Neural progenitor cell (in vitro differentiated cells): Measurements from ENCODE around the gene KCTD13. TPM values are rescaled to one million over a fixed set of nuclear protein-coding genes. Genes with fewer than 3 reads are reported as not detected.

ENCODE experiments used
- DNase-seq: peaks from one replicate; pipeline ENCODE4 v3.0.0-alpha.2; 2016; ENCODE audit warnings: low spot score
- H2AFZ ChIP-seq: fragments of 200-600 bp; sonication (generic); replicated peaks from 2 replicates; pipeline ENCODE4 v1.6.1; 2016; ENCODE audit warnings: antibody characterized with exemption
- H3F3A ChIP-seq: fragments of 200-600 bp; sonication (generic); 2 replicates; pipeline ENCODE4 v1.6.1; 2016; ENCODE audit warnings: antibody characterized with exemption, low read depth
- H3K27ac ChIP-seq: fragments of 200-600 bp; sonication (generic); 2 replicates; pipeline ENCODE4 v1.5.1; 2016; ENCODE audit warnings: mild to moderate bottlenecking
- H3K27me3 ChIP-seq: fragments of 200-600 bp; sonication (generic); 2 replicates; pipeline ENCODE4 v1.6.1; 2016; ENCODE audit warnings: mild to moderate bottlenecking, moderate library complexity
- H3K36me3 ChIP-seq: fragments of 200-600 bp; sonication (generic); 2 replicates; pipeline ENCODE4 v1.5.1; 2016
- H3K4me1 ChIP-seq: fragments of 200-600 bp; sonication (generic); 2 replicates; pipeline ENCODE4 v1.6.1; 2016; ENCODE audit warnings: mixed run types
- H3K4me2 ChIP-seq: fragments of 200-600 bp; sonication (generic); 2 replicates; pipeline ENCODE4 v1.6.1; 2016
- H3K4me3 ChIP-seq: fragments of 200-600 bp; sonication (generic); 2 replicates; pipeline ENCODE4 v1.5.1; 2016
- H3K79me2 ChIP-seq: fragments of 200-600 bp; sonication (generic); 2 replicates; pipeline ENCODE4 v1.6.1; 2016; ENCODE audit warnings: low read depth
- H3K9ac ChIP-seq: fragments of 200-600 bp; sonication (generic); 2 replicates; pipeline ENCODE4 v1.6.1; 2016
- H3K9me3 ChIP-seq: fragments of 200-600 bp; sonication (generic); 2 replicates; pipeline ENCODE4 v1.5.1; 2016; ENCODE audit warnings: low read depth
- H4K20me1 ChIP-seq: fragments of 200-600 bp; sonication (generic); 2 replicates; pipeline ENCODE4 v1.6.1; 2016; ENCODE audit warnings: low read depth
- H3K27ac Mint-ChIP-seq: 3 replicates; pipeline ENCODE4 v1.8.0; 2021; ENCODE audit warnings: mixed read lengths
- H3K27me3 Mint-ChIP-seq: 2 replicates; pipeline ENCODE4 v1.8.0; 2022; ENCODE audit warnings: low read depth, mild to moderate bottlenecking, inconsistent platforms, moderate library complexity, mixed read lengths; ENCODE audit not compliant: insufficient read depth
- H3K36me3 Mint-ChIP-seq: 3 replicates; pipeline ENCODE4 v1.8.0; 2021; ENCODE audit warnings: mixed read lengths
- H3K4me1 Mint-ChIP-seq: 3 replicates; pipeline ENCODE4 v1.8.0; 2021; ENCODE audit warnings: mixed read lengths
- H3K4me3 Mint-ChIP-seq: 3 replicates; pipeline ENCODE4 v1.8.0; 2021; ENCODE audit warnings: mild to moderate bottlenecking, moderate library complexity, mixed read lengths
- H3K9me3 Mint-ChIP-seq: 3 replicates; pipeline ENCODE4 v1.8.0; 2020; ENCODE audit warnings: mixed read lengths
- CTCF ChIP-seq: fragments of 200-600 bp; sonication (generic); IDR thresholded peaks from 2 replicates; pipeline ENCODE4 v1.5.1; 2017; ENCODE audit warnings: antibody characterized with exemption, mild to moderate bottlenecking
- EZH2 ChIP-seq: fragments of 200-600 bp; sonication (generic); IDR thresholded peaks from 2 replicates; pipeline ENCODE4 v1.6.1; 2017; ENCODE audit warnings: antibody characterized with exemption, mild to moderate bottlenecking, moderate library complexity
- EZH2phosphoT487 ChIP-seq: fragments of 200-600 bp; sonication (generic); IDR thresholded peaks from 2 replicates; pipeline ENCODE4 v1.6.1; 2017; ENCODE audit warnings: antibody characterized with exemption
- total RNA-seq: library from RNA; depleted of rRNA; stranded (reverse); fragments of >200 nt; gene quantifications from 2 replicates; pipeline ENCODE4 v1.2.3, GENCODE V29; 2015; ENCODE audit warnings: low replicate concordance

KCTD13 gene
- 3.9 and 12.0 TPM in 2 replicates for total RNA-seq

GRCh38 chr16:29925781-29926710 is at the start of gene KCTD13:
KCTD13 (minus strand) TSS chr16:29926226; CDS start chr16:29926033, 193 bp downstream.
- Mint-ChIP-seq H3K27me3 (peaks cover 5% of the 10 kb centered on the region), H3K27ac (peak within 1 kb of the TSS; percentile 99), H3K4me1 (peaks cover 26% of the 10 kb centered on the region), H3K4me3 (peak within 1 kb of the TSS; percentile 95), H3K36me3 (peaks cover 5% of the 10 kb centered on the region), H3K9me3 (no peaks in the 10 kb centered on the region)
- no peaks in the 10 kb centered on the region for H3K9me3 ChIP-seq
- peaks cover 4% of the 10 kb centered on the region for H3F3A ChIP-seq
- peak within 1 kb of the TSS; percentile 97 for H3K4me2 ChIP-seq
- H3K4me1 ChIP-seq, result peaks cover 11% of the 10 kb centered on the region
- no peaks in the 10 kb centered on the region for H3K36me3 ChIP-seq
- peak within 1 kb of the TSS; percentile 66 for H3K9ac ChIP-seq
- H4K20me1 ChIP-seq, result peaks cover 5% of the 10 kb centered on the region
- no peak within 1 kb of the TSS for H3K27ac ChIP-seq
- DNase-seq, result peak; percentile 96
- peak within 1 kb of the TSS; percentile 78 for H3K4me3 ChIP-seq
- H2AFZ ChIP-seq, result peak within 1 kb of the TSS; percentile 74
- no peak for TF ChIP-seq EZH2phosphoT487
- no peak for TF ChIP-seq EZH2
- no peak for TF ChIP-seq CTCF
- no peaks in the 10 kb centered on the region for H3K27me3 ChIP-seq
- H3K79me2 ChIP-seq, result peaks cover 13% of the 10 kb centered on the region

- Histone ChIP-seq H3K9ac (no peak overlapping the region), H4K20me1 (peaks cover 43% of the 10 kb centered on the region)
- no peak overlapping the region for H3K27ac Mint-ChIP-seq
These were observed 49.1 kb upstream of the KCTD13 start for GRCh38 chr16:29975134-29975538.

More at GRCh38 chr16:29975134-29975538, 49.1 kb upstream of the KCTD13 start:
- H3K4me3 ChIP-seq, result peak overlapping the region; percentile 91
- H3K27ac ChIP-seq, result no peak overlapping the region
- H3K4me1 Mint-ChIP-seq, result peaks cover 35% of the 10 kb centered on the region
- DNase-seq, result no peak
- peaks cover 12% of the 10 kb centered on the region for H3K27me3 Mint-ChIP-seq
- peaks cover 24% of the 10 kb centered on the region for H3F3A ChIP-seq
- TF ChIP-seq CTCF (no peak), EZH2phosphoT487 (no peak), EZH2 (no peak)
- H3K4me2 ChIP-seq, result peak overlapping the region; percentile 92
- peaks cover 23% of the 10 kb centered on the region for H3K4me1 ChIP-seq
- no peak overlapping the region for H2AFZ ChIP-seq
- H3K36me3 ChIP-seq, result peaks cover 4% of the 10 kb centered on the region
- H3K79me2 ChIP-seq, result peaks cover 42% of the 10 kb centered on the region
- peaks cover 6% of the 10 kb centered on the region for H3K9me3 ChIP-seq
- H3K36me3 Mint-ChIP-seq, result peaks cover 33% of the 10 kb centered on the region
- H3K9me3 Mint-ChIP-seq, result peaks cover 5% of the 10 kb centered on the region
- H3K4me3 Mint-ChIP-seq, result peak overlapping the region; percentile 86
- peaks cover 9% of the 10 kb centered on the region for H3K27me3 ChIP-seq
